Islet of Langerhans (tissue), 1 donor: ENCODE results near the gene TMSB10.
"Not testable (repeated sequence)": the region's sequence is repeated elsewhere in the genome, so short reads cannot be mapped to it uniquely, and the experiment has no call there.

ENCODE experiments used
- FAIRE-seq: peaks from one replicate; lab custom pipeline; 2011; peaks lifted over from hg19 to GRCh38; lab: Jason Lieb, UNC

TMSB10 gene

DNA sequence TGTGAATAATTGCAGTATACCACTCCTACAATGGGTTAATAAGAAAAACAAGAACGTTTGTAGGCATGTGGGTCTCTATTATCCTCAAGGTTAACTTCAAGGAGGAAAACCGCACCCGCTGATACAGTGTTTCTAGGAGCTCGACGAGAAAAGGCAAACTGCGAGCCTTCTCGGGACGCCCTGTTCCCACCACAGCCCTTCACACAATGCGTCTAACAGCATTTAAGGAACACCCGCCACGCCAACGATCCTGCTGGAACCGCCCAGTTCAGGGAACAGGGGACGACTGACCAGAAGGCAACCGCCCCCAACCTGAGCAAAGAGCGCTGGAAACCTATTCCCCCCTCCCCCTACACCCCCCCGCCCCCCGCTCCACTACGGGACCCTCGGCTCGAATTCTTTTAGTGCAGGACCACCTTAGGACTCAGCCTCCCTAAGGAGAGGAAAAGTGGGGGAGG is 710 bp upstream of the TMSB10 start:
- FAIRE-seq: no peak

GRCh38 chr2:84906108-84906899 is 848 bp downstream of the TMSB10 start:
- no peak for FAIRE-seq

DNA sequence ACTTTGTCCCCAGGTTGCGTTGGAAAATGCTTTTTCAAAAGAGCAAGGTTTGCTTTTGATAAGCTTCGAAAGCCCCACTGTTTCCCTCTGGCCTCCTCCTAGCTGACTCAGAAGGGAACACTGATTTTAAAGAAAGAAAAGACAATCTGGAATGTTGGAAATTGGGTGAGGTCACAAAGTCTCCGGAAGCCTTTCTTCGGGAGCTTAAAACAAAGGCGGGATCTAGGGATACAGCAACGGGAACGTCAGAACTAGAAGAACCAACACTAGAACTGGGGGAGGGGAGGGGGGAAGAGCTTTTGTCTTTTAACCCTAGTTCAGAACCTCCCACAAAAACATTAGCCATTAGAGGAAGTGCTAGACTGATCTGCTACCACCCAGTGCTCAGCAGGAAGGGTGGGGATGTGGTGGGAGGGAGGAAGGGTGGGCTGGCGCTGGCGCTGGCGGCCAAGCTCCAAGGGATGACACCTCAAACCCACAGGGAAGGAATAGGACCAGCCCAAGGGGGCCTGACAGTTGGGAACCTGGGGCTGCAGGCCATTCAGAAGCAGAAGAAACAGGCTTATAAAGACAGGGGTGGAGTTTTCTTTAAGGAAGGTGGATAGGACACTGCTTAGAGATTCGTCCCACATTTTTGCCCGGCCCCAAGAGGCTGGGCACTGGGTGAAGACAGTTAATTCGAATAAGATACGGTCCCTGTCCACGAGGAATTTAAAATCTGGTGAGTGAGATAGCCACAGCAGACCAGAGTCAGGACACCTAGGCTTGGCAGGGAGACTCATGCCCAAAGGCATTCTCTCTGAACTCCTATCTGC is 1.7 kb downstream of the TMSB10 start:
- no peak for FAIRE-seq

GRCh38 chr2:84908948-84909713 is 3.7 kb downstream of the TMSB10 start:
- no peak for FAIRE-seq

- no peak for FAIRE-seq
These were observed 5.8 kb downstream of the TMSB10 start for GRCh38 chr2:84911135-84911678.

DNA sequence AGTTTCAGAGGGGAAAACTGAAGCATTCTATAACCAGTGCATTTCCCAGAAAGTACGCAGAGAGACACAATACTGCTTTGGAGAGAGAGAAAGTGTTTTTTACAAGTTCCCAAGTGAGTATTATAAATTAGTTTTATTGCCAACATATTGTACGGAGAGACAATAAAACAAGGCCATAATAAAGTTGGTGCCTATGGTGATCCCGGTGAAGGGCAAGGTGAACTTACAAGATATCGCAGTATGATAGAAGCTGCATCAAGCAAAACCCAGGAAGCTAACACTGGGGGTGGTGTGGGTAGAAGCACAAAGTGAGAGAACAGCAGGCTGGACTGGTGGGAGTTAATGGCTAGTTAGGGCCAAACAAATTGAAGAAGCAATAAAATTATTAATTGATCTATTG is 7.5 kb downstream of the TMSB10 start:
- no peak for FAIRE-seq

DNA sequence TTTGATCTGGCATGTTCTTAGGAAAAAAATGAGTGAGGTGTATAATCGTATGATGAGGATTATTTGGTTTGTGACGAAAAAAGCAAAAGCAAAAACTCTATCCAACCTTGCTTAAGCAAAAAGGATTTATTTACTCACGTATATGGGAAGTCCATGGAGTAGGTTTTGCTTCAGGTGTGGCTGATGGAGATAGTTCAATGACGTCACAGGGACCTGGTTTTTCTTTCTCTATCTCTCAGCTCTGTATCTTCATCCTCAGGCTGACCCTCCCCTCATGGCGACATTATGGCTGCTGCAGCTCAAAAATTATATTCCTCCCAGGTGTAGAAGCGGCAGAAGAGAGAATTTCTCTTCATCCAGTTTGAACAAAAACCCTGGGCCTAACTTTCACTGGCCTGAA is 8.9 kb downstream of the TMSB10 start:
- FAIRE-seq: no peak

GRCh38 chr2:84915675-84916074 is 10.2 kb downstream of the TMSB10 start:
- not testable (repeated sequence) for FAIRE-seq

DNA sequence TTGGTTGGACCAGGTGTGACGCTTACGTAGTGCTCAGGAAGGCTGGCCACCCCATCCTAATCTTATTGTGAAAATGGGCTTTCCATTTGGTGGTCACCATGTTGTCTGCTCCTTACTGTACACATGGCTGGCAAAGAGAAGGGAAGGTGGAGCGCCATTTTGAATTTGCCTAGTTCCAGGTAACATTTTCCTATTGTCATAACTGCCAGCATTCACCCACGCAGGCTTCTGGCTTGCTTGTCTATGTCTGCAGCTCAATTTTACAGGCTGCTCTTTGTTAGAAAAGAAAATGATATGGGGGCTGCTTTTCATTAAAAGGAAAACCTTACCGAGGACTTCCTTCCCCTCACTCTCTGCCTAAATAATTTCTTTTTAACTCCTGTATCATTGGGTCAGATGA is 12.4 kb downstream of the TMSB10 start:
- not testable (repeated sequence) for FAIRE-seq

DNA sequence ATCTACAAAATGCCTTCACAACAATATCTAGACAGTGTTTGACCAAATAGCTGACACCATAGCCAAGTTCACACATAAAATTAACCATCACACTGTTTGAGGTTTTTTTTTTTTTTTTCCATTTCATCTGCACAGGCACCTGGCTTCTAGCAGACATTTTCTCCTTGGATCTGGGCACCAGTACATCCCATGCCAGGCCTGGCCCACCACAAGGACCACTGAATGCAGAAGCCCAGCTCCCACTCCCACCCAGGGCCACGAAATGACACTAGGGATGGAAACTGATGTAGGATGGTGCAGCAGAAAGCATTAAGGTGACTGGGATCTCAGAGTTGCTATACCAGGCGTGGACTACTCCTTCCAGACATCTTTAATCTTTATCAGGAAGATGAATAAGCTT is 13.0 kb downstream of the TMSB10 start:
- FAIRE-seq: no peak

DNA sequence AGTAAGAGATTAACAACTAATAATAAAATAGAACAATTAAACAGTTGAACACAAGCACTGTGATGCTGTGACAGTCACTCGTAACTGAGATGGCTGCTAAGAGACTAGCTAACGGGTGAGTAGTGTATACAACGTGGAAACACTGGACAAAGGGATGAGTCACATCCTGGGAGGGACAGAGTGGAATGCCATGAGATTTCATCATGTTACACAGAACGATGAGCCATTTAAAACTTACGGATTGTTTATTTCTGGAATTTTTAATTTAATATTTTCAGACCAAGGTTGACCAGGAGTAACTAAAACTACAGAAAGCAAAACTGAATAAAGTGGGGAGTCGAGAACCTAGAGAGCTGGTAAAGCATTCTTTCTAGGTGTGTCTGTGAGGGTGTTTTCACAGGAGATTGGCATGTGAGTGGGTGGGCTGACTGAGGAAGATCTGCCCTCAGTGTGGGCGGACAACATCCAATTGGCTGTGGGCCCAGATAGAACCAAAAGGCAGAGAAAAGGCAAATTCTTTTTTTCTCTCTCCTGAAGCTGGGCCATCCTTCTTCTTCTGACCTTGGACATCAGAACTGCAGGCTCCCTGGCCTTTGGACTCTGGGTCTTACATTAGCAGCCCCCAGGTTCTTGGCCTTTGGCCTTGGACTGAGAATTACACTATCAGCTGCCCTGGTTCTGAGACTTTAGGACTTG is 14.6 kb downstream of the TMSB10 start:
- FAIRE-seq: no peak

DNA sequence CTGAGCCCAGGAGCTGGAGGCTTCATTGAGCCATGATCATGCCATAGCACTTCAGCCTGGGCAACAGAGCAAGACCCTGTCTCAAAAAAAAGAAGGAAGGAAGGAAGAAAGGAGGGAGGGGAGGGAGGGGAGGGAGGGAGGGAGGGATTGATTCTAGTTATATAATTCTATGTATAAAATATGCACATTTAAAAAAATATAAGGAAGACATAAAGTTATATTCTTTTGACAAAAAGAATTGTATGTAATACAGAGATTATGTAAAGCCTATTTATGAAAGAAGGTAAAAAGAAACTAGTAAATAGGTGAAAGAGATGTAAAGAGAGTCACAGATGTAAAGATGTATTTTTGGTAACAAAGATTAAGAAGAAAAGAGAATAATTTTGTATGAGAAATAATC is 17.6 kb downstream of the TMSB10 start:
- FAIRE-seq: no peak

DNA sequence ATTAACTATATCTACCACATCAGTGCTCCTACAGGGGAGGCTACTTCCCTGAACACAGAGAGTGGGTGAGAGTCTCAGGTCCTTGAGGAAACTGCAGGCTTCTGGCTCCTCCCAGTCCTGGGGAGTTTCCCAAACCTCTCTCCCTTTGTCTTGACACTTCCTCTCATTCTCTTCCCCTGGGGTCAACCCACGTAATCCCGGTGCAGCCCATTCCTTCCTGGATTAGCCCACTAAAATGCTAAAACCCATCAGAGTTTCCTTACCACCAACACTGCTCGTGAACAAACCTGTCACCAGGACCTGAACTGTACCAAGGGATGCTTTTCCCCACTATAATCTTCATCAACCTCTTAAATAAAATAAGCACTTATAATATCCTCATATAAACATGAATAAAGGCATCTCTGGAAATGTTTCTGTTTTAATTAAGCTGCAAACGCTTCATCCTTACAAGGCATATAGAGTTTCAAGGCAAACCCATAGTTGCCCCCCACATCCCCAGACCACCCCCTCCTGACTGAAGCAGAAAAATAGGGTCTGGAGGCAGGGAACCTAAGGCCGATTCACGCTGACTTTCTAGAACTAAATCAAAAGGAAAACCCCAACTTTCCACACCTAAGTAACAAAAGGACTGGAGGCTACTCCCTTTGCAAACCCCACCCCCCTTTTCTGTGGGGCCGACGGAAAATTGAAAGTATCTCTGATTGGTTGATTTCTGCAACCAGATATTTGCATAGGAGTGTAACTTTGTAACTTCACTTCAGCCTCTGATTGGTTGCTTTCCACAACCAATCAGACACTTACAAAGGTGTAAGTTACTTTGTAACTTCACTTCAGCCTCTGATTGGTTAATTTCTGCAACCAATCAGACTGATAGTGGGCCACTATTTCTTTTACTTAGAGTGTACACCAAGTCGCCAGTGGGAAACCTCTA is 19.0 kb downstream of the TMSB10 start:
- FAIRE-seq: no peak

DNA sequence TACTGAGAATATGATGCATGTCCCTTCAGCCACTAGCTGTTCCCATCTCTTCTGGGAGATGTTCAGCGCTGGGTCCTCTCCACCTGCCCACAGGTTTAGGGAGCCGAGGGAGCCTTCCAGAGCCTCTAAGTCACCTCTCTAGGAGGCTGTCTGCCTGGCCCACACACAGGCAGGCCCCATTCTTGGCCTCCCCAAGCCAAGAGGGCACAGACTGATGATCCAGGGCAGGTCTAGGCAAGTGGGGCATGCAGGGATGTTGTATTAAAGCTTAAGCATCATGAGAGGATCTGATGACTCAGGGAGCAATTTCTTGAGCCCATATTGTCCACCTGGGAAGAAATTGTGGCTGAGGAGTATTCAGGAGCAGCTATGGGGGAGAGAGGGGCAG is 19.9 kb downstream of the TMSB10 start:
- no peak for FAIRE-seq

GRCh38 chr2:84925724-84926376 is 20.4 kb downstream of the TMSB10 start:
- no peak for FAIRE-seq

GRCh38 chr2:84927275-84927627 is 21.8 kb downstream of the TMSB10 start:
- no peak for FAIRE-seq

GRCh38 chr2:84931384-84931821 is 25.9 kb downstream of the TMSB10 start:
- no peak for FAIRE-seq

- no peak for FAIRE-seq
These were observed 32.9 kb downstream of the TMSB10 start for GRCh38 chr2:84938194-84938879.

DNA sequence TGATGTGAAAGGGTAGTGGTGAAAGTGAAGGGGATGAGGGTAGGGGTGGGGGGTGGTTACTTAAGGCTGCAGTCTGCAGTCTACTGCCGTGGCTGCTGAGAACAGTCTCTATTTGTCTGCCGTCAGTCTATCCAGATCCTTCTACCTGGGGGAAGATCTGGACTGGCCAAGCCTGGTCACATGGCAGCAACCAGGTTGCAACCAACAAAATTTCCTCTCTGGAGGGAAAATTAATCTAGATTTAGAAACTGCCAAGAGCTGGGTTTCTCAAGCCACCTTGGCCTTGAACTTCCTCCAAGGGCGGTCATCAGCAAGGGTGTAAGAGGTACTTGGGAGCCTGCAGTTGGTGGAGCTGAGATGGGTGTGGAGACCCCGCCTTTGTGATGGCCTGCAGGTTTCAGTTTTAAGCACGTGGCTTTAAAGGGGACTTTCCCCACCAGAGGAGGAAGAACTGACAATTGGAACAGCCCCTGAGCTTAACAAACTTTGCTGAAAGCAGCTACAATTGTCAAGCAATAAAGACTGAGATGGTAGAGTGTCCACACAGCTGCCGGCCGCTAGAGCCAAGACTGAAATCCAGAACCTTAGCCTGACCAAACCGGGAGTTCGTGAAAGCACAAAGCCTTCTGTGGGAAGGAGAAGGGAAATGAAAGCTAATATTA is 34.1 kb downstream of the TMSB10 start:
- FAIRE-seq: no peak
